ENCODE measurements around the gene STARD9. TPM values are rescaled to one million over a fixed set of nuclear protein-coding genes. Genes with fewer than 3 reads are reported as not detected.

The STARD9 gene
- polyA plus RNA-seq, 1 of the 3 experiments (the other 2 are of a cell fraction): 2.1 TPM

- no peaks in the 10 kb centered on the region for H3K9me3 ChIP-seq
- H3K4me1 ChIP-seq (ENCODE audit: control insufficient read depth in 1 of 2, insufficient read depth in 2 of 2, low read depth in 1 of 2, low read length in 1 of 2): peaks cover 0 to 6% of the 10 kb centered on the region in 2 experiments; a peak in 1 of 4 replicates
- H3K4me2 ChIP-seq: no peak overlapping the region
- no peaks in the 10 kb centered on the region for H4K20me1 ChIP-seq (ENCODE audit: insufficient read depth)
- peaks cover 3 to 13% of the 10 kb centered on the region in 2 experiments for H3K36me3 ChIP-seq (replicated peaks in 1 of 2; ENCODE audit: control insufficient read depth in 1 of 2, insufficient read depth in 2 of 2, low read length in 1 of 2)
- H3K27me3 ChIP-seq (ENCODE audit: insufficient read depth): no peaks in the 10 kb centered on the region
- H3K9ac ChIP-seq: no peak overlapping the region
- WGBS (ENCODE audit: low lambda C conversion rate): 95% methylated on average over 5 of the region's 5 CpGs
- H3K27ac ChIP-seq (ENCODE audit: low read depth in 2 of 2, low read length in 1 of 2): no peak overlapping the region
- H3F3A ChIP-seq (replicated peaks; ENCODE audit: insufficient read depth): peaks cover 3% of the 10 kb centered on the region
- no peak overlapping the region for H2AFZ ChIP-seq (ENCODE audit: low read depth)
- no peaks in the 10 kb centered on the region for H3K79me2 ChIP-seq (ENCODE audit: insufficient read depth)
- no peak for TF ChIP-seq USF1 (IDR thresholded peaks at IDR 0.05; ENCODE audit: borderline replicate concordance, low read depth)
- TF ChIP-seq USF2 (IDR thresholded peaks at IDR 0.05; ENCODE audit: borderline replicate concordance, low read depth, low read length): no peak
- no peak for TF ChIP-seq ZBTB33 (IDR thresholded peaks at IDR 0.05; ENCODE audit: borderline replicate concordance, low read depth)
- H3K4me3 ChIP-seq (ENCODE audit: low read depth in 2 of 2, low read length in 1 of 2): no peak overlapping the region
- H3K9me2 ChIP-seq: no peaks in the 10 kb centered on the region
- POLR2A ChIA-PET: no interaction called here
- CTCF ChIA-PET: interaction anchor here (1.0 to 2.1 kb wide), 4 partner anchors 10 to 211 kb away, joined by 3 to 13 read pairs (median 6); no protein-coding TSS in a partner anchor
- DNase-seq: no peak
These were observed 140.7 kb downstream of the STARD9 start for GRCh38 chr15:42716125-42716524.

- TF ChIP-seq POLR2AphosphoS5 (IDR thresholded peaks at IDR 0.05; ENCODE audit: low read depth, low read length): no peak
- no peak for TF ChIP-seq EZH2phosphoT487 (IDR thresholded peaks at IDR 0.05; ENCODE audit: borderline replicate concordance, low read depth)
- no peak for TF ChIP-seq FOSL2 (IDR thresholded peaks at IDR 0.05; ENCODE audit: borderline replicate concordance, low read depth)
- TF ChIP-seq RFX5 (IDR thresholded peaks at IDR 0.05; ENCODE audit: low read length): no peak
- no peak for TF ChIP-seq MAX (IDR thresholded peaks at IDR 0.05; ENCODE audit: low read depth)
- no peak for TF ChIP-seq TAF1 (IDR thresholded peaks at IDR 0.05; ENCODE audit: borderline replicate concordance, low read depth, low read length)
- TF ChIP-seq YY1 (IDR thresholded peaks at IDR 0.05; ENCODE audit: low read depth): no peak
- no peak for TF ChIP-seq ELF1 (IDR thresholded peaks at IDR 0.05)
- TF ChIP-seq CTCF (IDR thresholded peaks at IDR 0.05): no peak
- TF ChIP-seq IRF3 (IDR thresholded peaks at IDR 0.05; ENCODE audit: low read depth, low read length): no peak
- TF ChIP-seq ZBTB33 (IDR thresholded peaks at IDR 0.05; ENCODE audit: borderline replicate concordance, low read depth): no peak
- no peak for TF ChIP-seq USF2 (IDR thresholded peaks at IDR 0.05; ENCODE audit: borderline replicate concordance, low read depth, low read length)
- TF ChIP-seq RAD21 (IDR thresholded peaks at IDR 0.05; ENCODE audit: low read length): no peak
- TF ChIP-seq CHD2 (IDR thresholded peaks at IDR 0.05; ENCODE audit: low read length, partially characterized antibody): no peak
- WGBS (ENCODE audit: low lambda C conversion rate): 100% methylated on average over 2 of the region's 2 CpGs
- CTCF ChIA-PET: interaction anchor here (1.0 to 1.7 kb wide), 3 partner anchors 12 to 210 kb away, joined by 3 to 13 read pairs (median 5); no protein-coding TSS in a partner anchor
These were observed 141.2 kb downstream of the STARD9 start for GRCh38 chr15:42716626-42717025.

More at GRCh38 chr15:42716626-42717025, 141.2 kb downstream of the STARD9 start:
- Histone ChIP-seq H3K79me2 (ENCODE audit: insufficient read depth) (no peaks in the 10 kb centered on the region), H3K9me2 (no peaks in the 10 kb centered on the region), H3K36me3 (replicated peaks in 1 of 2; ENCODE audit: control insufficient read depth in 1 of 2, insufficient read depth in 2 of 2, low read length in 1 of 2) (peaks cover 0 to 13% of the 10 kb centered on the region in 2 experiments), H3K4me3 (ENCODE audit: low read depth in 2 of 2, low read length in 1 of 2) (no peak overlapping the region), H3K4me1 (ENCODE audit: control insufficient read depth in 1 of 2, insufficient read depth in 2 of 2, low read depth in 1 of 2, low read length in 1 of 2) (peaks cover 0 to 6% of the 10 kb centered on the region in 2 experiments; a peak in 1 of 4 replicates), H3K4me2 (no peak overlapping the region), H3K27me3 (ENCODE audit: insufficient read depth) (no peaks in the 10 kb centered on the region), H2AFZ (ENCODE audit: low read depth) (no peak overlapping the region), H3F3A (replicated peaks; ENCODE audit: insufficient read depth) (peaks cover 3% of the 10 kb centered on the region), H3K9me3 (no peaks in the 10 kb centered on the region), H3K9ac (no peak overlapping the region), H4K20me1 (ENCODE audit: insufficient read depth) (no peaks in the 10 kb centered on the region), H3K27ac (ENCODE audit: low read depth in 2 of 2, low read length in 1 of 2) (no peak overlapping the region)
- POLR2A ChIA-PET: no interaction called here
- DNase-seq: no peak
